Activated T-cell treated with anti-CD3 and anti-CD28 coated beads, Interleukin-2, amount 50 U/mL, for 4 hours (primary cell): Measurements from ENCODE around the gene PIGQ. TPM values are rescaled to one million over a fixed set of nuclear protein-coding genes. Genes with fewer than 3 reads are reported as not detected.

Source experiments
- ATAC-seq, 2 donors: fragments of 200-7000 bp; cut with Tn5 transposase; one replicate each; pipeline ENCODE4 v1.10.0; 2021
- DNase-seq: peaks from one replicate; pipeline ENCODE4 v3.0.0-alpha.2; 2020
- H3K27me3 Mint-ChIP-seq: one replicate; pipeline ENCODE4 v1.8.0; 2021; ENCODE audit warnings: low read depth, mixed read lengths
- H3K36me3 Mint-ChIP-seq: one replicate; pipeline ENCODE4 v1.8.0; 2022; ENCODE audit warnings: mixed read lengths; ENCODE audit not compliant: insufficient read depth
- H3K4me1 Mint-ChIP-seq: one replicate; pipeline ENCODE4 v1.8.0; 2021; ENCODE audit warnings: low read depth, mixed read lengths
- H3K4me3 Mint-ChIP-seq: one replicate; pipeline ENCODE4 v1.8.0; 2021; ENCODE audit warnings: mild to moderate bottlenecking, moderate library complexity, mixed read lengths
- H3K9me3 Mint-ChIP-seq: one replicate; pipeline ENCODE4 v1.8.0; 2021; ENCODE audit warnings: mixed read lengths
- total RNA-seq, 3 donors: library from RNA; stranded (reverse); gene quantifications; one replicate each; pipeline ENCODE4 v1.2.1, GENCODE V29; 2021

The PIGQ gene
- total RNA-seq, 3 donors from 2014 or later: 45.0 to 47.8 (median 46.1) TPM

GRCh38 chr16:557463-558297, 12.1 kb upstream of the PIGQ start:
- no peaks in the 10 kb centered on the region for H3K9me3 Mint-ChIP-seq

GRCh38 chr16:558298-559020, 11.3 kb upstream of the PIGQ start:
- no peaks in the 10 kb centered on the region for H3K4me1 Mint-ChIP-seq
- DNase-seq (no peak), ATAC-seq (no peak)
- H3K9me3 Mint-ChIP-seq: no peaks in the 10 kb centered on the region
- H3K36me3 Mint-ChIP-seq: no peaks in the 10 kb centered on the region
- no peak overlapping the region for H3K4me3 Mint-ChIP-seq
- peaks cover 23% of the 10 kb centered on the region for H3K27me3 Mint-ChIP-seq

More at GRCh38 chr16:557463-558297, 12.1 kb upstream of the PIGQ start:
- peaks cover 23% of the 10 kb centered on the region for H3K27me3 Mint-ChIP-seq
- H3K4me1 Mint-ChIP-seq: no peaks in the 10 kb centered on the region
- no peak for DNase-seq
- H3K36me3 Mint-ChIP-seq: no peaks in the 10 kb centered on the region
- H3K4me3 Mint-ChIP-seq: no peak overlapping the region
- no peak for ATAC-seq

- Mint-ChIP-seq H3K36me3 (no peaks in the 10 kb centered on the region), H3K27me3 (peaks cover 23% of the 10 kb centered on the region), H3K4me1 (no peaks in the 10 kb centered on the region), H3K9me3 (no peaks in the 10 kb centered on the region), H3K4me3 (no peak overlapping the region)
- DNase-seq: no peak
- ATAC-seq: no peak
These were observed 10.8 kb upstream of the PIGQ start for GRCh38 chr16:559021-559380.

GRCh38 chr16:559411-560203, 10.2 kb upstream of the PIGQ start:
- Mint-ChIP-seq H3K4me3 (no peak overlapping the region), H3K36me3 (no peaks in the 10 kb centered on the region), H3K27me3 (peaks cover 23% of the 10 kb centered on the region), H3K9me3 (no peaks in the 10 kb centered on the region), H3K4me1 (no peaks in the 10 kb centered on the region)
- DNase-seq (no peak), ATAC-seq (no peak)

- Mint-ChIP-seq H3K9me3 (no peaks in the 10 kb centered on the region), H3K4me3 (no peak within 1 kb of the TSS), H3K36me3 (no peaks in the 10 kb centered on the region), H3K4me1 (no peaks in the 10 kb centered on the region), H3K27me3 (peaks cover 23% of the 10 kb centered on the region)
- no peak for DNase-seq
- no peak for ATAC-seq
These were observed 9.5 kb upstream of the PIGQ start, which contains the start of gene PRR35 for GRCh38 chr16:560204-560700. Gene PRR35, plus strand, starts transcription at chr16:560394. Its CDS starts 2,901 bp downstream, at chr16:563295.

- ATAC-seq (no peak), DNase-seq (no peak)
- Mint-ChIP-seq H3K36me3 (no peaks in the 10 kb centered on the region), H3K27me3 (peaks cover 23% of the 10 kb centered on the region), H3K4me1 (no peaks in the 10 kb centered on the region), H3K4me3 (no peak overlapping the region), H3K9me3 (no peaks in the 10 kb centered on the region)
These were observed 8.9 kb upstream of the PIGQ start for GRCh38 chr16:560701-561412.

GRCh38 chr16:561413-561794, 8.4 kb upstream of the PIGQ start:
- ATAC-seq (no peak), DNase-seq (no peak)
- peaks cover 23% of the 10 kb centered on the region for H3K27me3 Mint-ChIP-seq
- H3K4me3 Mint-ChIP-seq: no peak overlapping the region
- H3K4me1 Mint-ChIP-seq: peaks cover under 1% of the 10 kb centered on the region
- no peaks in the 10 kb centered on the region for H3K36me3 Mint-ChIP-seq
- no peaks in the 10 kb centered on the region for H3K9me3 Mint-ChIP-seq

GRCh38 chr16:561957-562938, 7.5 kb upstream of the PIGQ start:
- Mint-ChIP-seq H3K9me3 (no peaks in the 10 kb centered on the region), H3K4me3 (no peak overlapping the region), H3K27me3 (peaks cover 23% of the 10 kb centered on the region), H3K36me3 (no peaks in the 10 kb centered on the region), H3K4me1 (peaks cover 9% of the 10 kb centered on the region)
- ATAC-seq (no peak), DNase-seq (no peak)

- Mint-ChIP-seq H3K4me1 (peaks cover 10% of the 10 kb centered on the region), H3K27me3 (peaks cover 17% of the 10 kb centered on the region), H3K36me3 (no peaks in the 10 kb centered on the region), H3K4me3 (no peak overlapping the region), H3K9me3 (no peaks in the 10 kb centered on the region)
- ATAC-seq (no peak), DNase-seq (no peak)
These were observed 6.6 kb upstream of the PIGQ start for GRCh38 chr16:563072-563644.

GRCh38 chr16:564690-565418, 4.9 kb upstream of the PIGQ start:
- H3K27me3 Mint-ChIP-seq: peaks cover 7% of the 10 kb centered on the region
- no peaks in the 10 kb centered on the region for H3K36me3 Mint-ChIP-seq
- H3K9me3 Mint-ChIP-seq: no peaks in the 10 kb centered on the region
- H3K4me1 Mint-ChIP-seq: peaks cover 16% of the 10 kb centered on the region
- no peak for ATAC-seq
- H3K4me3 Mint-ChIP-seq: no peak overlapping the region
- DNase-seq: no peak

- no peak overlapping the region for H3K4me3 Mint-ChIP-seq
- DNase-seq (no peak), ATAC-seq (no peak)
- peaks cover 7% of the 10 kb centered on the region for H3K27me3 Mint-ChIP-seq
- peaks cover 16% of the 10 kb centered on the region for H3K4me1 Mint-ChIP-seq
- H3K9me3 Mint-ChIP-seq: no peaks in the 10 kb centered on the region
- no peaks in the 10 kb centered on the region for H3K36me3 Mint-ChIP-seq
These were observed 4.1 kb upstream of the PIGQ start for GRCh38 chr16:565419-566330.
